K562 (cell line): ENCODE data around the gene ATG7. TPM values are rescaled to one million over a fixed set of nuclear protein-coding genes. Genes with fewer than 3 reads are reported as not detected.

Source experiments
- ATAC-seq: fragments of 200-7000 bp; cut with Tn5 transposase; 3 replicates; pipeline ENCODE4 v1.9.1; 2020; ENCODE audit warnings: moderate library complexity
- BruUV-seq: library from RNA; stranded (reverse); fragments of 400-500 nt; replicated peaks from 2 replicates; lab custom pipeline; 2021; lab: Mats Ljungman, UMichigan
- CTCF ChIA-PET: fragments of 300-600 bp; formaldehyde crosslinking; extraction: SDS; loops from one replicate; lab custom pipeline; 2021; ENCODE audit warnings: low intra/inter-chr PET ratio; lab: Yijun Ruan, JAX
- POLR2A ChIA-PET: fragments of 300-600, 350-650 bp; sonication (Branson Sonifier 250); formaldehyde crosslinking; extraction: SDS; loops from one replicate; lab custom pipeline; 2021; ENCODE audit warnings: antibody characterized with exemption, inconsistent platforms; lab: Yijun Ruan, JAX
- DNase-seq, 4 experiments: peaks; one replicate each; pipeline versions ENCODE4 v3.0.0 to v3.0.0-alpha.2; 2011 to 2018; ENCODE audit warnings: low spot score in 3 of 4, mixed read lengths in 3 of 4; ENCODE audit errors: extremely low read depth in 1 of 4
- FAIRE-seq: peaks from 2 replicates; lab custom pipeline; 2011; peaks lifted over from hg19 to GRCh38; lab: Jason Lieb, UNC
- H2AFZ ChIP-seq: 2 replicates; pipeline ENCODE4 v1.6.0; 2011; ENCODE audit warnings: low read depth, low read length, control low read depth, inconsistent platforms
- H3K27ac ChIP-seq: fragments of 200-600 bp; 3 replicates; pipeline ENCODE4 v1.8.0; 2011; ENCODE audit warnings: low read depth, mild to moderate bottlenecking, control low read depth, inconsistent platforms, low read length, moderate library complexity, mixed read lengths; ENCODE audit errors: extremely low read depth
- H3K27me3 ChIP-seq, 2 experiments: fragments of 300-600 bp in 1 of 2; 2 replicates in 1 of 2; 3 replicates in 1 of 2; pipeline versions ENCODE4 v1.6.0 to v1.8.0; 2011; ENCODE audit warnings: inconsistent platforms in 2 of 2, low read length in 2 of 2, mild to moderate bottlenecking in 1 of 2, mixed read lengths in 1 of 2, moderate library complexity in 1 of 2; ENCODE audit not compliant: control insufficient read depth in 2 of 2, insufficient read depth in 2 of 2
- H3K36me3 ChIP-seq: fragments of 300-600 bp; 3 replicates; pipeline ENCODE4 v1.8.0; 2011; ENCODE audit warnings: mild to moderate bottlenecking, low read length, inconsistent platforms; ENCODE audit not compliant: control insufficient read depth, insufficient read depth
- H3K4me1 ChIP-seq, 2 experiments: fragments of 200-600 bp in 1 of 2; replicated peaks in 1 of 2; 2 replicates in 1 of 2; 3 replicates in 1 of 2; pipeline versions ENCODE4 v1.5.1 to v1.8.0; 2011; ENCODE audit warnings: inconsistent platforms in 2 of 2, low read length in 2 of 2, mild to moderate bottlenecking in 1 of 2, mixed read lengths in 1 of 2, moderate library complexity in 1 of 2; ENCODE audit not compliant: control insufficient read depth in 2 of 2, insufficient read depth in 2 of 2
- H3K4me2 ChIP-seq: 2 replicates; pipeline ENCODE4 v1.6.1; 2011; ENCODE audit warnings: low read length, control low read depth, inconsistent platforms, mixed read lengths; ENCODE audit not compliant: insufficient read depth
- H3K4me3 ChIP-seq: fragments of 200-600 bp; sonication (generic), shearing (Covaris generic); 2 replicates; pipeline ENCODE4 v1.5.1; 2016; ENCODE audit warnings: control low read depth, inconsistent platforms
- H3K79me2 ChIP-seq: fragments of 200-600 bp; 3 replicates; pipeline ENCODE4 v1.8.0; 2011; ENCODE audit warnings: low read length, inconsistent platforms; ENCODE audit not compliant: control insufficient read depth, insufficient read depth
- H3K9ac ChIP-seq, 2 experiments: 2 replicates each; pipeline versions ENCODE4 v1.6.0 to v1.6.1; 2011; ENCODE audit warnings: low read depth in 2 of 2, low read length in 2 of 2, control low read depth in 1 of 2, inconsistent platforms in 1 of 2, mild to moderate bottlenecking in 1 of 2, mixed read lengths in 1 of 2; ENCODE audit not compliant: insufficient read depth in 1 of 2
- H3K9me1 ChIP-seq: one replicate; pipeline ENCODE4 v1.6.0; 2011; ENCODE audit warnings: inconsistent platforms, mild to moderate bottlenecking, low read length, moderate library complexity; ENCODE audit not compliant: control insufficient read depth, insufficient read depth
- H3K9me3 ChIP-seq: replicated peaks from 2 replicates; pipeline ENCODE4 v1.5.1; 2011; ENCODE audit warnings: low read depth, low read length, inconsistent platforms; ENCODE audit not compliant: control insufficient read depth, insufficient read depth
- H4K20me1 ChIP-seq: replicated peaks from 2 replicates; pipeline ENCODE4 v1.6.1; 2011; ENCODE audit warnings: low read length, inconsistent platforms, mixed read lengths; ENCODE audit not compliant: control insufficient read depth, insufficient read depth
- CREM ChIP-seq: IDR thresholded peaks from 2 replicates; pipeline ENCODE4 v1.6.1; 2014; ENCODE audit warnings: antibody characterized with exemption, low read depth
- CTCF ChIP-seq, 3 experiments: IDR thresholded peaks in 2 of 3; conservative IDR thresholded peaks in 1 of 3; 2 replicates each; pipeline ENCODE4 v1.5.1; 2011 to 2012; ENCODE audit warnings: low read length in 3 of 3, mild to moderate bottlenecking in 3 of 3, control low read depth in 2 of 3, improper control_type of control experiment in 1 of 3, inconsistent platforms in 1 of 3, low read depth in 1 of 3, mixed read lengths in 1 of 3, moderate library complexity in 1 of 3; ENCODE audit not compliant: insufficient read depth in 2 of 3
- E2F6 ChIP-seq, 2 experiments: IDR thresholded peaks; 2 replicates each; pipeline ENCODE4 v1.6.1; 2011; ENCODE audit warnings: borderline replicate concordance in 1 of 2, control low read depth in 1 of 2, low read depth in 1 of 2, low read length in 1 of 2, mild to moderate bottlenecking in 1 of 2, mixed read lengths in 1 of 2, moderate library complexity in 1 of 2; ENCODE audit not compliant: insufficient read depth in 1 of 2, insufficient read length in 1 of 2, poor library complexity in 1 of 2, severe bottlenecking in 1 of 2; ENCODE audit errors: extremely low read depth in 1 of 2
- EP400 ChIP-seq: fragments of 450-650 bp; IDR thresholded peaks from 2 replicates; pipeline ENCODE4 v1.6.1; 2017; ENCODE audit warnings: antibody characterized with exemption, mild to moderate bottlenecking, moderate library complexity
- ETV5 ChIP-seq: sonication (generic); formaldehyde crosslinking; IDR thresholded peaks from 2 replicates; pipeline ENCODE4 v1.4.0; 2020; ENCODE audit warnings: low read depth, mild to moderate bottlenecking, missing genetic modification reagents
- MEF2A ChIP-seq: IDR thresholded peaks from 2 replicates; pipeline ENCODE4 v1.6.1; 2011; ENCODE audit warnings: low read depth, mild to moderate bottlenecking, low read length, moderate library complexity; ENCODE audit not compliant: control insufficient read depth
- PHF8 ChIP-seq: fragments of 200-600 bp; sonication (generic); IDR thresholded peaks from 2 replicates; pipeline ENCODE4 v1.6.1; 2012; ENCODE audit warnings: mixed run types, mild to moderate bottlenecking, inconsistent platforms, low read length, moderate library complexity, borderline replicate concordance
- POLR2H ChIP-seq: IDR thresholded peaks from 2 replicates; pipeline ENCODE4 v1.6.1; 2016; ENCODE audit warnings: missing genetic modification characterization, low read depth, mild to moderate bottlenecking, control low read depth, missing compliant biosample characterization, moderate library complexity
- RNF2 ChIP-seq: sonication (generic); IDR thresholded peaks from 2 replicates; pipeline ENCODE4 v1.6.1; 2016
- ZBTB33 ChIP-seq: sonication (generic); formaldehyde crosslinking; IDR thresholded peaks from 2 replicates; pipeline ENCODE4 v1.8.1; 2023; ENCODE audit warnings: mild to moderate bottlenecking, missing genetic modification reagents
- ZNF184 ChIP-seq: sonication (generic); formaldehyde crosslinking; IDR thresholded peaks from 2 replicates; pipeline ENCODE4 v1.5.0; 2020; ENCODE audit warnings: missing genetic modification reagents
- ZNF518B ChIP-seq: fragments of 250-450 bp; sonication (Bioruptor Pico); IDR thresholded peaks from 2 replicates; pipeline ENCODE4 v1.5.0; 2021; ENCODE audit warnings: mild to moderate bottlenecking, moderate library complexity
- WGBS: fragments of 100-300 bp; shearing (Covaris generic); methylation state at CpG from one replicate; pipeline ENCODE4 v1.1.6; 2016; ENCODE audit warnings: low coverage, mixed read lengths; ENCODE audit not compliant: insufficient coverage; ENCODE audit errors: missing lambda C conversion rate; 5-methylcytosine and 5-hydroxymethylcytosine counted together
- in situ Hi-C: fragments of 300-500 bp; cut with MboI; formaldehyde crosslinking; loops from 4 replicates; pipeline ENCODE4 v1.15.0; 2018; ENCODE audit warnings: inconsistent platforms, mixed read lengths
- intact Hi-C: fragments of 100-400 bp; cut with micrococcal nuclease; formaldehyde crosslinking; loops from 2 replicates; pipeline ENCODE4 v1.14.2; 2022
- polyA plus RNA-seq, 8 experiments: library from polyadenylated mRNA; depleted of rRNA in 4 of 8; stranded (reverse) in 5 of 8; unstranded in 3 of 8; fragments of >200 nt; fragmentation: Nextera tagmentation in 2 of 8; fragmentation: Illumina TruSeq in 1 of 8; extraction: Ambion mirVana in 2 of 8; extraction: Trizol in 1 of 8; gene quantifications; 2 replicates each; pipeline versions ENCODE4 v1.2.1 to v1.2.3, GENCODE V29; 2011 to 2014; ENCODE audit warnings: inconsistent platforms in 1 of 8, missing spikeins in 1 of 8
- total RNA-seq, 7 experiments: library from RNA; depleted of rRNA in 6 of 7; stranded (reverse); fragments of >200 nt in 6 of 7; fragmentation: Illumina TruSeq in 2 of 7; extraction: Trizol in 2 of 7; gene quantifications; 2 replicates each; pipeline versions ENCODE4 v1.2.1 to v1.2.3, GENCODE V29; 2011 to 2021; ENCODE audit warnings: low replicate concordance in 1 of 7

Gene ATG7
- total and polyA plus RNA-seq, 9 of the 15 experiments (the other 6 are each of a cell fraction or from before 2014, with no cell fraction given) = 18.3 to 45.3 (median 33.6) TPM

GRCh38 chr3:11566916-11567315 is 294.7 kb downstream of the ATG7 start:
- H3K4me2 ChIP-seq = no peak overlapping the region
- peaks cover 0 to 14% of the 10 kb centered on the region in 2 experiments; a peak in 1 of 5 replicates for H3K27me3 ChIP-seq
- ChIA-PET POLR2A (interaction anchor here (1.8 kb wide), 1 partner anchor 10 kb away, joined by 4 read pairs; no protein-coding TSS in a partner anchor), CTCF (no interaction called here)
- peaks cover 14% of the 10 kb centered on the region for H4K20me1 ChIP-seq
- no peaks in the 10 kb centered on the region for H3K9me1 ChIP-seq
- 0 out of 4 replicates have a peak overlapping the region, but pooled peaks of 1 of the 2 experiments have one; percentile 7 for H3K9ac ChIP-seq
- H3K79me2 ChIP-seq = no peaks in the 10 kb centered on the region
- H3K36me3 ChIP-seq = no peaks in the 10 kb centered on the region; the same call in 2 of the 3 replicates
- H3K4me1 ChIP-seq = peaks cover 0 to 9% of the 10 kb centered on the region in 2 experiments; a peak in 1 of 5 replicates
- FAIRE-seq (peak; percentile 35), ATAC-seq (peak; percentile 82), DNase-seq (peak; percentile 44 to 71 (median 62))
- intact Hi-C loops (no loop called here), in situ Hi-C loops (no loop called here)
- no peak overlapping the region for H3K27ac ChIP-seq
- H2AFZ ChIP-seq = no peak overlapping the region
- 72% methylated on average over 17 of the region's 17 CpGs for WGBS
- TF ChIP-seq ETV5 (no peak), CTCF (IDR thresholded peaks at IDR 0.05 in 2 of 3, conservative IDR thresholded peaks at IDR 0.05 in 1 of 3; ENCODE audit: insufficient read depth in 2 of 3, low read depth in 1 of 3, low read length in 3 of 3) (peak; percentile 35 to 71 (median 55)), ZNF518B (CRISPR knock-in tag) (no peak), PHF8 (no peak), ZNF184 (CRISPR knock-in tag) (no peak), ZBTB33 (peak; percentile 91), EP400 (no peak), E2F6 (IDR thresholded peaks at IDR 0.05; ENCODE audit: borderline replicate concordance in 1 of 2, extremely low read depth in 1 of 2, insufficient read depth in 1 of 2, insufficient read length in 1 of 2, low read depth in 1 of 2, low read length in 1 of 2, poor library complexity in 1 of 2, severe bottlenecking in 1 of 2) (peak in 1 of 2 experiments; percentile 35), POLR2H (tag) (no peak), CREM (peak; percentile 58), RNF2 (no peak), MEF2A (no peak)
- H3K4me3 ChIP-seq = no peak overlapping the region
- no TSS peak for BruUV-seq
- no peaks in the 10 kb centered on the region for H3K9me3 ChIP-seq
